Progenitor cell of endocrine pancreas (in vitro differentiated cells): ENCODE results near the gene SEMA3C. TPM values are rescaled to one million over a fixed set of nuclear protein-coding genes. Genes with fewer than 3 reads are reported as not detected.
"Not testable (repeated sequence)": the region's sequence is repeated elsewhere in the genome, so short reads cannot be mapped to it uniquely, and the experiment has no call there.

Experiments used
- DNase-seq: peaks from one replicate; pipeline ENCODE4 v3.0.0; 2021; ENCODE audit warnings: low spot score; ENCODE audit not compliant: unreplicated experiment
- H3K27ac Mint-ChIP-seq: 2 replicates; pipeline ENCODE4 v1.8.0; 2021; ENCODE audit warnings: mild to moderate bottlenecking, moderate library complexity, mixed read lengths
- H3K27me3 Mint-ChIP-seq: 2 replicates; pipeline ENCODE4 v1.8.0; 2021; ENCODE audit warnings: mixed read lengths
- H3K36me3 Mint-ChIP-seq: 2 replicates; pipeline ENCODE4 v1.8.0; 2022; ENCODE audit warnings: mixed read lengths; ENCODE audit not compliant: insufficient read depth
- H3K4me1 Mint-ChIP-seq: 2 replicates; pipeline ENCODE4 v1.8.0; 2021; ENCODE audit warnings: low read depth, mixed read lengths
- H3K4me3 Mint-ChIP-seq: 2 replicates; pipeline ENCODE4 v1.8.0; 2021; ENCODE audit warnings: low read depth, mild to moderate bottlenecking, moderate library complexity, mixed read lengths
- H3K9me3 Mint-ChIP-seq: 2 replicates; pipeline ENCODE4 v1.8.0; 2021; ENCODE audit warnings: low read depth, mixed read lengths
- total RNA-seq: library from RNA; stranded (reverse); gene quantifications from 2 replicates; pipeline ENCODE4 v1.2.1, GENCODE V29; 2021
- TF ChIP-seq, protein P1 (sequence below): fragments of 200-600 bp; sonication (generic); IDR thresholded peaks from one replicate; pipeline ENCODE4 v1.5.0; 2021; ENCODE audit warnings: antibody characterized with exemption, mild to moderate bottlenecking; ENCODE audit not compliant: unreplicated experiment

SEMA3C gene
- total RNA-seq, 1 donor from 2014 or later = 136 TPM

DNA sequence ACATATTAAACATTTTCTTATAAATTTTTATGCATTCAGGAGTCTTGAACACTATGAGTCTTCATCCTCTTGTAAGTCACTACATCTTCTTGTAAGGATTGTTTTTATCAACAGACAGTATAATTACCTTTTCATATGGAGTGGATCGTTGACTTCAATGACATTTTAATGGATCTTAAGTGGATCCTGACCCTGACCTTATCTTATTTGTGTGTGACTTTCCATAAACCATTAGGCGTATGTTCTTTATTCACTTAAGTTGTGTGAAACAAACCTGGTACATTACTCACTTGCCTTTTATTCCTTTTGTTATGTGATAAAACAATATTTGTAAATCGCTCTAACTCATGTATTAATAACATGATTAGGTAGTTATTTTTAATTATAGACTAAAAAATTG is 18.5 kb upstream of the SEMA3C start:
- no peak overlapping the region for H3K27ac Mint-ChIP-seq
- H3K4me1 Mint-ChIP-seq = peaks cover 8% of the 10 kb centered on the region
- no peaks in the 10 kb centered on the region for H3K36me3 Mint-ChIP-seq
- no peak overlapping the region for H3K4me3 Mint-ChIP-seq
- DNase-seq = no peak
- H3K27me3 Mint-ChIP-seq = no peaks in the 10 kb centered on the region
- TF ChIP-seq, protein P1, sequence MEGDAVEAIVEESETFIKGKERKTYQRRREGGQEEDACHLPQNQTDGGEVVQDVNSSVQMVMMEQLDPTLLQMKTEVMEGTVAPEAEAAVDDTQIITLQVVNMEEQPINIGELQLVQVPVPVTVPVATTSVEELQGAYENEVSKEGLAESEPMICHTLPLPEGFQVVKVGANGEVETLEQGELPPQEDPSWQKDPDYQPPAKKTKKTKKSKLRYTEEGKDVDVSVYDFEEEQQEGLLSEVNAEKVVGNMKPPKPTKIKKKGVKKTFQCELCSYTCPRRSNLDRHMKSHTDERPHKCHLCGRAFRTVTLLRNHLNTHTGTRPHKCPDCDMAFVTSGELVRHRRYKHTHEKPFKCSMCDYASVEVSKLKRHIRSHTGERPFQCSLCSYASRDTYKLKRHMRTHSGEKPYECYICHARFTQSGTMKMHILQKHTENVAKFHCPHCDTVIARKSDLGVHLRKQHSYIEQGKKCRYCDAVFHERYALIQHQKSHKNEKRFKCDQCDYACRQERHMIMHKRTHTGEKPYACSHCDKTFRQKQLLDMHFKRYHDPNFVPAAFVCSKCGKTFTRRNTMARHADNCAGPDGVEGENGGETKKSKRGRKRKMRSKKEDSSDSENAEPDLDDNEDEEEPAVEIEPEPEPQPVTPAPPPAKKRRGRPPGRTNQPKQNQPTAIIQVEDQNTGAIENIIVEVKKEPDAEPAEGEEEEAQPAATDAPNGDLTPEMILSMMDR = no peak
- H3K9me3 Mint-ChIP-seq = peaks cover 3% of the 10 kb centered on the region

- H3K4me3 Mint-ChIP-seq = no peak overlapping the region
- DNase-seq = no peak
- H3K9me3 Mint-ChIP-seq = peaks cover 3% of the 10 kb centered on the region
- peaks cover under 1% of the 10 kb centered on the region for H3K4me1 Mint-ChIP-seq
- H3K36me3 Mint-ChIP-seq = no peaks in the 10 kb centered on the region
- TF ChIP-seq, protein P1 = no peak
- H3K27ac Mint-ChIP-seq = no peak overlapping the region
- H3K27me3 Mint-ChIP-seq = no peaks in the 10 kb centered on the region
These were observed 17.3 kb upstream of the SEMA3C start for GRCh38 chr7:80935991-80936780.

GRCh38 chr7:80934321-80934720 is 15.5 kb upstream of the SEMA3C start:
- no peaks in the 10 kb centered on the region for H3K9me3 Mint-ChIP-seq
- no peaks in the 10 kb centered on the region for H3K4me1 Mint-ChIP-seq
- H3K27me3 Mint-ChIP-seq = no peaks in the 10 kb centered on the region
- H3K36me3 Mint-ChIP-seq = no peaks in the 10 kb centered on the region
- H3K27ac Mint-ChIP-seq = no peak overlapping the region
- TF ChIP-seq, protein P1 = no peak
- no peak overlapping the region for H3K4me3 Mint-ChIP-seq
- no peak for DNase-seq

GRCh38 chr7:80932536-80932935 is 13.7 kb upstream of the SEMA3C start:
- TF ChIP-seq, protein P1 = no peak
- Mint-ChIP-seq H3K27ac (no peak overlapping the region), H3K9me3 (no peaks in the 10 kb centered on the region)

GRCh38 chr7:80929619-80930018 is 10.8 kb upstream of the SEMA3C start:
- H3K36me3 Mint-ChIP-seq = no peaks in the 10 kb centered on the region
- H3K4me1 Mint-ChIP-seq = peaks cover 5% of the 10 kb centered on the region
- DNase-seq = no peak
- H3K9me3 Mint-ChIP-seq = peaks cover 5% of the 10 kb centered on the region
- no peak overlapping the region for H3K4me3 Mint-ChIP-seq
- TF ChIP-seq, protein P1 = no peak
- no peaks in the 10 kb centered on the region for H3K27me3 Mint-ChIP-seq
- no peak overlapping the region for H3K27ac Mint-ChIP-seq

More at GRCh38 chr7:80932536-80932935, 13.7 kb upstream of the SEMA3C start:
- no peak for DNase-seq
- Mint-ChIP-seq H3K27me3 (no peaks in the 10 kb centered on the region), H3K36me3 (no peaks in the 10 kb centered on the region), H3K4me3 (no peak overlapping the region), H3K4me1 (no peaks in the 10 kb centered on the region)

DNA sequence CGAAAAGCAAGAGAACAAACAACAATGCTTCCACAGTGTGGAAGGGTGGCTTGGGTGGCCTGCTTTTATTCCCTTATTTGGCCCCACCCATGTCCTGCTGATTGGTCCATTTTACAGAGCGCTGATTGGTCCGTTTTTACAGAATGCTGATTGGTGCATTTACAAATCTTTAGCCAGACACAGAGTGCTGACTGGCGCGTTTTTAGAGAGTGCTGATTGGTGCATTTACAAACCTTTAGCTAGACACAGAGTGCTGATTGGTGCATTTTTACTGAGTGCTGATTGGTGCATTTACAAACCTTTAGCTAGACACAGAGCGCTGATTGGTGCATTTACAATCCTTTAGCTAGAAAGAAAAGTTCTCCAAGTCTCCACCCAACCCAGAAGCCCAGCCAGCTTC is 8.1 kb upstream of the SEMA3C start:
- peaks cover 26% of the 10 kb centered on the region for H3K4me1 Mint-ChIP-seq
- not testable (repeated sequence) for H3K36me3 Mint-ChIP-seq, H3K9me3 Mint-ChIP-seq, DNase-seq, H3K27me3 Mint-ChIP-seq, H3K27ac Mint-ChIP-seq, H3K4me3 Mint-ChIP-seq
